GM19351 (cell line): ENCODE data around the gene GALNT13.

Experiments
- ATAC-seq: cut with Tn5 transposase; IDR thresholded peaks from one replicate; pipeline ENCODE4 v1.9.1; 2021; ENCODE audit warnings: mild to moderate bottlenecking, moderate library complexity; ENCODE audit not compliant: unreplicated experiment

Gene GALNT13

DNA sequence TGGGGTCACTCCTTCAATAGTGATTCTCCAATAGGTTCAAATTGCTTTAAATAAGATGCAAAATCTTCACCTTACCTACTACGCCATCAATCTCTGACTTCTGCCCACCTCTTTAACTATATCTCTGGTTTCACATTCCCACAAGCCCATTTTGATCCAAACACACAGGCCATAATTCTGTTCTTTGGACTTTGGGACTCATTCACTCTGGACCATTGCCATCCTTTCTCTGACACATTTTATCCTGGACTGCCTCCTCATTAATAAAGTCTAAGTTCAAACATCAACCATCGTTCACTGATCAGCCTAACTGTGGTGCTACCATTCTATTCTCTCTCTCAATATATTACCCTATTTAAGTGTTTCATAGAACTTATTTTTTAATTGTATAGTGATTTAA lies 332.2 kb downstream of the GALNT13 start:
- ATAC-seq: no peak

DNA sequence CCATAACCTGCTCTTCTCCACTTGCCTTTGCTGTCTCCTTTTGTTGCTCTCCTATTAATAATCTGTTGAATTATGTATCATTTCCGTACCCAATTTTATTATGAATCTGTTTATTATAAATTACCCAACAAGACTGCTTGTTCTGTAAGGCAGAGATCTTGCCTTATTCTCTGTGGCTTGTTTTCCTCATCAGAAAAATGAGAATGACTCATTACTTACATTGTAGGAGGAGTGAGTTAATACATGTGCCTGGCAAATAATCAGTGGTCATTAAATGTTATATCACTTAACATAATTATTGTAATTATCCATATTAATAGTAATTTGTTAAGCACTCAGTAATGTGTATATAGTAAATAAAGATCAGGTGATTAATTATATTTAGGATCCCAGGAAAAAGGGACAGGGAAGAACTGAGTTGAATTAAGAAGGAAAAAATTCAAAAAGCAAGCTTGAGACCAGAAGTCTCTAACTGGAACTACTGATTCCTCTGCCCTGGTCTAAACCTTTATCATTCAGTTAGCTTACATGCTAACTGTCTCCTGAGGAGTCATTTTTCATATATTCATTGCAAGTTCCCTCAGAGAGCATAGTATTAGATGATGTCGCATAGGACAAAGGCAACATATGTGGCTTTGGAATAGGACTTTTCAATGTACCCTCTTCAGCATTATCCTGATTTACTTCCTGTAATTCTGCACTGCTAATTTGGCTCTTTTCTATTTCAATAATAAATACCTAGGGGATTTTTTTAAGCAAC lies 335.7 kb downstream of the GALNT13 start:
- ATAC-seq: no peak

DNA sequence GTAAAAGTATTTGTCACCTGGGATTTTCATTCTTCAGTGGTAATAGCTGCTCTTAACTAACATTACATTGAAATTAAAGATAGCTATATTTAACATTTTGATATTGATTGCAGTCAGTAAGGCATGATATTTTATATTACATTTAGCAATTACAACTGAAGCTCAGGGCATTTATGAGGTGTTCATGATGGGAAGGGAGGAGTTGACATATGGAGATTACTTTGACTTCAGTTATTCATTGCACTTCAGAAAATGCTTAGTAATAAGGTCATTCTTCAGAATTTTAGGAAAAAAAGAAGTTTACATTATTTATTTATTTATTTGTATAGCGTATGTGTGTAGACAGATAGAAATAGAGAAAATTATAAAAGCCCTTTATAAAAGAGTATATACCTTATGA lies 352.0 kb downstream of the GALNT13 start:
- ATAC-seq: no peak

DNA sequence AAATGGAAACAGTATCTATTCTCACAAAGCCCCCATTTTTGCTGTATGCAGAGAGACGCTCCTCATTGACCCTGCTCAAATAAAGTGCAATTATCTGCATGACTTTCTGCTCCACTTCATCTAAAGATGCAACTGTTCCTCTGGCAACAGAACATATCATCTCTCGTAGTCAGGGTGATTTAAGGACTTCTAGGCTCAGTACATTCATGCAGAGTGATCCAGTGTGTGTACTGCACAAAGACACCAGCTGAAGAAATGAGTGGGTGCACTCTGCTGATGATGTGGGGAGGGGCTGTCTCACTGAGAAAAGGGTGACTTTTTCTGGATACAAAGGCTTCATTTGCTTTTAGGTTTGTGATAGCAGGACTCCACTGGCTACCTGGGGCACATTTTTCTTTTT lies 355.2 kb downstream of the GALNT13 start:
- no peak for ATAC-seq

DNA sequence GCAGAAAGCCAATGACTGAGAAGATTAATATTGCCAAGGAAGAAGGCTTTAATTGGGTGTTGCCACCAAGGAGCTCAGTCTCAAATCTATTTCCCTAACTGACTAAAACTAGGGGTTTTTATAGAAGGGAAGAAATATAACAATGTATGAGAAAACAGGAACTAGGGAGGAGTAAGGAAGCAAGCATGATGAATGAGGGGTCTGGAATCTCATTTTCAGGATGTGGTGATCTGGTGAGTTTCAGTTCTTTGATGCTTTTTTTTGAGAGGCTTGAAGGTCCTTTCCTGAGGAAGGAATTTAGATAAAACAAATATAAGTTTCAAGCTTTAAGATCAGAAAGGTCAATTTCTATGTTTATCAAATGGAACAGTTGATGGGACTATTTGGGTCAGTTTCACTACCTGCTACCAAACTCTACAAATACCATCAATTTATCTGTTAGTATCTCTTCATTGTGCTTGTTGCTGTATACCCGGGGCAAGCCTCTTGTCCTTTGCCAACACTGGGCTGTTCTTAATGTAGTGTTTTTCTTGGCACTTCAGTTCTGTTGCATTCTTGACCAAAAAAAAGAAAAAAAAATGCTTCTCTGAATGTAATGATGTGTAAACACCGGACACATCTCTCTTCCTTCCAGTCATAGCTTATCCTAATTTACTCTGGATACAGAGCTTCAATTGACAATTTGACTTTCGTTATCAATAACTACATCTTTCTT lies 357.0 kb downstream of the GALNT13 start:
- no peak for ATAC-seq

DNA sequence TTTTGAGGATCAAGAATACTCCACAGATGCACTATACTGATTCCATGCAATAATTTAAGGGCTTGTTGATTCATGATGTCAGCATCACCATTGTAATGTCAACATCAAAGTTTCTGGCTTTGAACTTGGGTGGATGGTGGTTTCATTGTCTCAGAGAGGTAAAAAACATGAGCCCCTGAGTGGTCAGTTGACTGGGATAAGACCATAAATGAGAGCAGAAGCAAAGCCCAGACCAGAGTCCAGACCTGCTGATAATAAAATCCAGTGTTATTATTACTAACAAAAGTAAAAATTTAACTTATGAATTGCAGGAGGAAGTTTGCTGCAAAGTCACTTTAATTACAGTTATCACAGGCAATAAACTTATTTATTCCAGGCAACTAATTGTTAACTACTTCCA lies 358.2 kb downstream of the GALNT13 start:
- no peak for ATAC-seq

DNA sequence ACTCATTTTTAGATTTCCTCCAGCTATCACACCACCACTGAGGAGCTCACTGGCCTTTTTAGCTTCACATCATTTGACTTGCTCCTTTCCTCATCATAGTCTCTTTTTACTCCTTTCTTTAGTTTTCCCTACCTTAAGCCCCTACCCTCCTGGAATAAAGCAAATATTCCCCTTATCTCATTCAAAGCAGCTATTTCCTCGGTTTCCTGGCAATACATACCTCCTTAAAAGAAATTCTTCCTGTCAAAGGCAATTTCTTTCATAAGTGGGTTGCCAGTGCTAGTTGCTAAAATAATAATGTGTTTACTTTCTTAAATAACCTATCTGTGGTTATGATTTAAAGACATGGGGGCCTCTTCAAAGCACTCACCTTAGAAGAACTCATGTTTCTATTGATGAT lies 359.3 kb downstream of the GALNT13 start:
- ATAC-seq: no peak

DNA sequence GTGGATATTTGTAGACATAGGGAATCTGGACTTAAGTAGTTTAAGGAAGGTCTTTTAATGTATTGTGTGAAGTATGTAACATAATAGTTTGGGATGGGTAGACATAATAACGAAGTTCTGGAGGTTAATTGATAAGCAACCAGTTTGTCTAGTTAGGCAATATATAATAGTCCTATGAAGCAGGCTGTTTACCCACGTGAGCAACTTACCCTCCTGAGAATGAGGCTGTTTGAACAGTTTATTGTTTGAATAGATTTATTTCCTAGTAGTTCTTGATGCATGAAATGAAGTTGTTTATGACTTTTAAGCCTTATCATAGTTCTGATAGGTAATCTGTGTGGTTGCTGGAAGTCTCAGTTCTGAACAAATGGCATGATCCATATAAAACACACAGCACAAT lies 361.5 kb downstream of the GALNT13 start:
- no peak for ATAC-seq

DNA sequence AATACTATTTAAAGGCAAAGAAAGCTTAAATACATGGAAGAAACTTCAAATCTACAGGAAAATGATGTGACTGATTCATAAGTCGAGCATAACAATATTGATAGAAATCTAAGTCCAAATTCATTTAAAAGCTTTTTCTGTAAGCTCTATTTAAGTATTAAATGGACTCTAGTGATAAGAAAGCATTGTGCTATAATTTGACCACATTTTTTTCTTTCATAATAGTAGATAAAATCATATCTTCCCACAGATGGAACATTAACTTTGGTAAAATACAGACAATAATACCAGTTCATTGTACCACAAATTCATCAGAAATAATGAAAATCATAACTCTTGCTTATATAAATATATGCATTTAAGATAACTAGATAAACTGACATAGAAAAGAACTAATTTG lies 366.5 kb downstream of the GALNT13 start:
- no peak for ATAC-seq

DNA sequence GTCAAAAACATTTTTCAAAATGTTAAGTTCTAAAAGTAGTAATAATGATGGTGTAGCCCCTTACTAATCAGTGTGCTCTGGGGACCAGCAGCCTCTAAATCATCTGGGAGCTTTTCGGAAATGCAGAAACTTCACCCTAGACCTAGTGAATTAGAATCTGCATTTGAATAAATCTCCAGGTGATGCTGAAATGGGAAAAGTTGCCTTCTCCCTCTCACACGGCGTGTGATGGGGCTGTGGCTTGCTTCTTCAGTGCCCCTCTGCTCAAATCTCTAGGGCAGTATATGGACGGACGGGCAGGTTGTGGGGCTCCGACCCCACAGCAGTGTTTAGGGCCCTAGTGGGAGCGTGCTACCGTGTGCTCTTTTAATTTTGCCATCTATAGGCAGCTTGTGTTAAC lies 368.6 kb downstream of the GALNT13 start:
- no peak for ATAC-seq

DNA sequence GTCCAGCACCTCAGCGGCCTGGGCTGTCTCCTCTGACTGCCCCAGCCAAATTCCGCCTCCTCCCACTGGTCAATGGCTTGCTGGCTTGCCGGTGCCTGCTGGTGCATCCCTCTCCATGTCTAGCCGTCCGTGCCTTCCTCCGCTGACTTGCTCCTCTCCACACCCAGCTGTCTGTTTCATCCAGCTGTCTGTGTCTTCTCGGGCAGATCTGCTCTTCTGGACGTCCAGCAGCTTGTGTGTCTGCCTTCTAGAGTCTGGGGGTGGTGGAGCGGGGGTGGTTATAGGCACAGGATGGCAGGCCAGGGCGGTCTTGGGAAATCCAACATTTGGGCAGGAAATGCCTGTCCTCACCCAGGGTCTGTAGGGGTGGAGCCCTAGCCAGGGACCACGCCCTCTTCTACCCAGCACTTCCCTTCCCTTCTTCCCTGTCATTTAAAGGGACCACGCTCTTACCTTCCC lies 369.2 kb downstream of the GALNT13 start:
- no peak for ATAC-seq

DNA sequence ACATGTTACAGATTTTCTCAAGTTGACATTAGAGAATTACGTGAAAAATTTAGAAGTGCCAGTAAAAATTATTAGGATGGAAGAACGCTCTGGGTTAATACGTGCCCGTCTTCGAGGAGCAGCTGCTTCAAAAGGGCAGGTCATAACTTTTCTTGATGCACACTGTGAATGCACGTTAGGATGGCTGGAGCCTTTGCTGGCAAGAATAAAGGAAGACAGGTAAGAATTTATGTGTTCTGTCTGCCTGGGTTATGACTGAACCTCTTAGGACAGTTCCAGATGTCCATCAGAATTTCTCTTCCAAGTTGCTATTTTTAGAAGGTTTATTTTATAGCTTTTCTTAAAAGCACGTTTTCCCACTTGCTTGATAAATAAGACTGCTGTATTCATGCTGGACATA lies 371.0 kb downstream of the GALNT13 start:
- no peak for ATAC-seq

DNA sequence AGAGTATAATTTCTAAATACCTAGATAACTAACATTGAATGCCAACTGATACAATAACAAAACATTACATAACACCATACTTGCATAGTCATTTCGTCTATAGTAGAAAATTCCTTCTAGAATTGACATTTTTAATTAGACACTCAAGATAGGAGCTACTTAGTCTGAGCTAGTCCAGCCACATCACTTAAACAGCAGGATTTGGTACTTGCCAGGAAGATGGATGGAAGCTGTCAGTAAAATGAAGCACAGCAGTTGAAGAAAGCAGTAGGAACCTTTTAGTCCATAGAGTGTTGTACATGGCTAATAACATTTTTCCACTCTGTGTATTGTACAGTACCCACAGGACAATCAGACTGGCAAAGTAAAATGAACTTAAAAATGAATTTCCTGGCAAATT lies 372.0 kb downstream of the GALNT13 start:
- ATAC-seq: no peak

DNA sequence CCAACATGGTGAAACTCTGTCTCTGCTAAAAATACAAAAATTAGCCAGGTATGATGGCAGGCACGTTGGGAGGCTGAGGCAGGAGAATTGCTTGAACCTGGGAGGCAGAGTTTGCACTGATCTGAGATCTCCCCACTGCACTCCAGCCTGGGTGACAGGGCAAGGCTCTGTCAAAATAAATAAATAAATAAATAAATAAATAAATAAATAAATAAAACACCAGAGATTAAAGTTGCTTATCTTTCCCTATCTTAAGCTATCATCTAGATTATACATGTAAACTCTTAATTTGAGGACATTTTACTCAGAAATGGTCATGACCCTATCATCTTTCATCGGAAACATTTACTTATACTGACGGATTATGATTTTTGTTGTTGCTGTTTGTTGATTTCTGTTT lies 373.2 kb downstream of the GALNT13 start:
- no peak for ATAC-seq

DNA sequence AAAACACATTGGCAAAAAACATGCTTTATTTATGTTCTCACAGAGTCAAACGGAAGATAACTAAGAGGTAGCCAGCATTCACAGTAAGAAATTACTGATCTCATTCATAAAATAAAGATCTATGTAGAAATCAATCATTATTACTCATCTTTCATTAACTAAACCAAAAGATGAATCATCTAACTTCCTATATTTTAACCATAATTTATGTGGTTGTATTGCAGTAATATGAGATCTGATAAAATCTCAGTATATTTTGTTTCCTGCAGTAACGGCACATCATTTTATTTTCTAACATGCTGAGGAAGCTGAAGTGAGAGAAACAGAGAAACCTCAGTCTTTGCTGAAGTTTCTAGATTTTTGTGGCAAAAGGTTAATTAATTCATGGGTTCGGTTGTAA lies 375.8 kb downstream of the GALNT13 start:
- no peak for ATAC-seq

DNA sequence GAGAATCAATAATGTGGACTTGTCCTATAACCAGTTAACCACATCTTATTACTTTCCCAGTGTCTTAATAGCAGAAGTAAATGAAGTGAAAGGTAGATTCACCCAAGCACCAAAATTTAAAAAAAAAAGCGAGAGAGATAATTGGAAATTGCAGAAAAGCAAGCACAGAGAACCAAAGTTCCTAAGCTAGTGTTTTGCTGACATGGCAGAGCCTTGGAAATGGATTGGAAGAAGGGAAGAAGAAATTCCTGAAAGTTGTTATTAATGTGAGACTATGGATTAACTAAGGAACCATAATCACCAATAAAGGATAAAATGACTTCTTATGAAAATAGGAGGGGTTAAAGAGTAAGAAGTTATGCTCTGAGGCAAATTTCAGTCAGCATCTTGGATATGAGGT lies 384.4 kb downstream of the GALNT13 start:
- no peak for ATAC-seq

DNA sequence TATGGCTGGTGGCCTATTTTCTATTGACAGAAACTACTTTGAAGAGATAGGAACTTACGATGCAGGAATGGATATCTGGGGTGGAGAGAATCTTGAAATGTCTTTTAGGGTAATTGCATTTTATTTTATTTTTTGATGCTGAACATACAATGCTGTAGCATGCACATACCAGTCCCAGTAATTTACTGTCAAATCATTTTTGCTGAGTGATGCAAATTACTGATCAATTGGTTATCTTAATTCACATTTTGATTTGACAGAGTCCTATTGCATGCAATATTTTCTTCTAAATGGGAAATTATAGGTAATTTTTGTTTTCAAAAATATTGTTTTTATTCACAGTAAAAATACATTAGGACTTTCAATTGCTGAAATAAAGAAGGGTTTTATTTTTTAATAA lies 387.3 kb downstream of the GALNT13 start:
- ATAC-seq: no peak

DNA sequence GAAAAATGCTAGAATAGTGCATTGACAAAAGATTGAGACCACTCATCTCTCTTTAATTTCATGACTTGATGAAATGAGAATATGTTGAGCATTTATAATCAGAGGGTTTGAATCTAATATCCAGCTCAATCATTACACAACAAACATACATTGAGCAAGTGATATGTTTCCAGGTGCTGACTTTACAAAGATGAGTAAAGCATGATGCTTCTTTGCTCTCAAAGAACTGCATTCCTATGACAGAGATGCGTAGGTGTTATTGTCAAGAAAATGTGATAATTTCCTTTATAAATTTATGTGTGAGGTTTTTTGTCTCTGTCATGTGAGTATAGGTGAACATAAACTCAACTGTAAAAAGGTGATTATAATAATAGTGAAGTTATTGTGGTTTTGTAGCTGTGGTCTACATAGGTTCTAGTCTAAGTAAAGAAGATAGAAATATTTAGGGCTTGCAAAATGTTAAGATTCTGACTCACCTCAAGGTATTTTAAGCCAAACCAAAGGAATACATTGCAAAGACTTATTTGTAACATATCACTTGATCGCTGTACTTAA lies 389.8 kb downstream of the GALNT13 start:
- ATAC-seq: no peak

DNA sequence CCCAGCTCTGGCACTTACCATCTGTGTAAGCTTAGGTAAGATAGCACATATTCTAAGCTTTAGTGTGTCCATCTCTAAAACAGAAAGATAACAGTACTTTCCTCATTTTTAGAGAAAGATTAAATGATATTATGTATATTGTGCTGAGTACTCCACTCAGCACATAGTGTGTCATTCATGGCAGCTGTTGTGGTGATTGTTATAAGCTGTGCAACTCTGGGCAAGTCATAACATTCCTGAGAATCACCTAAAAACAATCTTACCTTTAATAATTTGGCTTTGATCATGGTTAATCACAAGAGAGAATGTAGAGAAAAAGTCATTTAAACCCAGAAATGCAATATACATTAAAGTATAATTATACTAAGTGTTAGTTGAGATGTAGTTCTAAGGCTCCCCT lies 391.5 kb downstream of the GALNT13 start:
- no peak for ATAC-seq

DNA sequence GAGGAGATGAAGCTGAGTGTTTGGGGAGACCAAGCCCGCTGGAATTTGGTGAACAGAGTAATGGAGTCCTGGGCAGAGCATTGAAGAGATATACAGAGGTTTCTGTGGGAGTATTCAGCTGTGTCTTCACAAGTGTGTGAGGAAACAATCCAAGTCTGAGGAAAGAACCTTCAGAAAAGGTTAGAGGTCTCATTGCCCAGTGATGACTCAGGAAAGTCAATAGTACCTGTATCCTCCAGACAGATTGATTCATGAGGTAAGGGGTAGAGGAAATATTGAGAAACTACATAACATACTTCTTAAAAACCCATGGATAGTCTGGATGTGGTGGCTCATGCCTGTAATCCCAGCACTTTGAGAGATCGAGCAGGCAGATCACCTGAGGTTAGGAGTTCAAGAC lies 392.3 kb downstream of the GALNT13 start:
- ATAC-seq: no peak

DNA sequence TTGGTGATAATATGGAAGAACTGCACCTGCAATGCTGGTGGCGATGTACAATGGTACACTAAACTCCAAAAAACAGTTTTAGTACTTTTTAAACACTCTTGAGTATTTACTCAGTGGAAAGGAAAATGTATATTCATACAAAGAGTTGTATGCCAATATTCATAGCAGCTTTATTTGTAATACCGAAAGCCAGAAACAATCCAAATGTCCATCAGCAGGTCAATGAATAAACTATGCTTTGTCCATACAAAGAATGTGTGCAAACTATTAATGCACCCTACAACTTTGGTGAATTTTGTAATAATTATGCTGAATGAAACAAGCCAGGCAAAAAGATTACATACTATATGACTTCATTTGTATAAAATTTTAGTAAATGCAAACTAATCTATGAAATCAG lies 396.3 kb downstream of the GALNT13 start:
- no peak for ATAC-seq

DNA sequence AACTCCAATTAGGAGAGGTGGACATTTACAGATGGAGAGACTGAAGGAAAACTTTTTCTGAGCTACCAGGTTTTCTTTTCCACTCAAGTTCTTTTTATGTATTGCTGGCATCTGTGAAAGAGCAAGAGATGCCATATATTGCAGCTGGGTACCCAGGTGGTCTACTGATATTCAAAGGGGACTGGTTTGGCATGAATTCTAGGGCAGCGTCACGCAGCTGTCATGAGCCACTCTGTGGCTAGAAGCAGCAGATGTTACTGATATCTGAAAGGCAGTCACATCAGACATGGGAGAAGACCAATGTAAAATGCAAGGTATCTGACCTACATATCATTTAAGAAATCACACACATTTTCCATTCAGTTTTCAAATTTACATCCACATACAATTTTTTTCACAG lies 408.8 kb downstream of the GALNT13 start:
- no peak for ATAC-seq
